GM23338 (cell line): Measurements from ENCODE around the gene GABPA. TPM values are rescaled to one million over a fixed set of nuclear protein-coding genes. Genes with fewer than 3 reads are reported as not detected.

ENCODE experiments used
- ATAC-seq: fragments of 200-7000 bp; cut with Tn5 transposase; 3 replicates; pipeline ENCODE4 v1.9.1; 2020
- DNase-seq: peaks from one replicate; pipeline ENCODE4 v3.0.0-alpha.2; 2015; ENCODE audit warnings: low spot score
- H2AFZ ChIP-seq: fragments of 200-600 bp; sonication (generic); 2 replicates; pipeline ENCODE4 v1.8.0; 2016; ENCODE audit warnings: antibody characterized with exemption, mild to moderate bottlenecking, moderate library complexity
- H3F3A ChIP-seq: fragments of 200-600 bp; sonication (generic); replicated peaks from 2 replicates; pipeline ENCODE4 v1.8.0; 2017; ENCODE audit warnings: antibody characterized with exemption, mixed run types, low read depth
- H3K27ac ChIP-seq: fragments of 200-600 bp; sonication (generic); 2 replicates; pipeline ENCODE4 v1.6.1; 2016; ENCODE audit warnings: low read depth
- H3K27me3 ChIP-seq: fragments of 200-600 bp; sonication (generic); 2 replicates; pipeline ENCODE4 v1.8.0; 2016; ENCODE audit warnings: mild to moderate bottlenecking, mixed run types, moderate library complexity; ENCODE audit not compliant: insufficient read depth
- H3K36me3 ChIP-seq: fragments of 200-600 bp; sonication (generic); 2 replicates; pipeline ENCODE4 v1.8.0; 2016; ENCODE audit warnings: mild to moderate bottlenecking; ENCODE audit not compliant: insufficient read depth
- H3K4me1 ChIP-seq: fragments of 200-600 bp; sonication (generic); 2 replicates; pipeline ENCODE4 v1.8.0; 2016; ENCODE audit warnings: mild to moderate bottlenecking, moderate library complexity; ENCODE audit not compliant: insufficient read depth
- H3K4me2 ChIP-seq: fragments of 200-600 bp; sonication (generic); 2 replicates; pipeline ENCODE4 v1.7.1; 2017; ENCODE audit warnings: mixed run types
- H3K4me3 ChIP-seq: fragments of 200-600 bp; sonication (generic); 2 replicates; pipeline ENCODE4 v1.6.1; 2016; ENCODE audit warnings: mixed run types
- H3K79me2 ChIP-seq: fragments of 200-600 bp; sonication (generic); replicated peaks from 2 replicates; pipeline ENCODE4 v1.8.0; 2017; ENCODE audit warnings: mild to moderate bottlenecking; ENCODE audit not compliant: insufficient read depth
- H3K9me2 ChIP-seq: fragments of 200-600 bp; sonication (generic); 2 replicates; pipeline ENCODE4 v1.8.0; 2017; ENCODE audit not compliant: insufficient read depth
- H4K20me1 ChIP-seq: fragments of 200-600 bp; sonication (generic); replicated peaks from 2 replicates; pipeline ENCODE4 v1.8.0; 2017; ENCODE audit warnings: mild to moderate bottlenecking; ENCODE audit not compliant: insufficient read depth
- H3K27ac Mint-ChIP-seq: 2 replicates; pipeline ENCODE4 v1.8.0; 2020; ENCODE audit warnings: inconsistent platforms, mild to moderate bottlenecking, moderate library complexity, mixed read lengths
- H3K27me3 Mint-ChIP-seq: 3 replicates; pipeline ENCODE4 v1.8.0; 2022; ENCODE audit warnings: low read depth, mild to moderate bottlenecking, moderate library complexity, mixed read lengths, inconsistent platforms; ENCODE audit not compliant: insufficient read depth, poor library complexity
- H3K36me3 Mint-ChIP-seq: 3 replicates; pipeline ENCODE4 v1.8.0; 2021; ENCODE audit warnings: low read depth, mild to moderate bottlenecking, inconsistent platforms, moderate library complexity, mixed read lengths
- H3K4me1 Mint-ChIP-seq: 3 replicates; pipeline ENCODE4 v1.8.0; 2020; ENCODE audit warnings: mild to moderate bottlenecking, inconsistent platforms, mixed read lengths
- H3K4me3 Mint-ChIP-seq: 3 replicates; pipeline ENCODE4 v1.8.0; 2021; ENCODE audit warnings: moderate library complexity, mild to moderate bottlenecking, inconsistent platforms, mixed read lengths
- H3K9me3 Mint-ChIP-seq: 3 replicates; pipeline ENCODE4 v1.8.0; 2020; ENCODE audit warnings: moderate library complexity, mild to moderate bottlenecking, inconsistent platforms, mixed read lengths
- CREB1 ChIP-seq: fragments of 250-450 bp; sonication (Bioruptor Pico); IDR thresholded peaks from 2 replicates; pipeline ENCODE4 v1.5.0; 2020; ENCODE audit warnings: low read depth, mild to moderate bottlenecking, moderate library complexity
- EZH2 ChIP-seq: fragments of 200-600 bp; sonication (generic); IDR thresholded peaks from one replicate; pipeline ENCODE4 v1.8.0; 2017; ENCODE audit warnings: antibody characterized with exemption, mild to moderate bottlenecking, low read depth; ENCODE audit not compliant: unreplicated experiment
- JUNB ChIP-seq: IDR thresholded peaks from one replicate; pipeline ENCODE4 v1.6.1; 2016; ENCODE audit warnings: antibody characterized with exemption; ENCODE audit not compliant: unreplicated experiment
- POLR2AphosphoS5 ChIP-seq: IDR thresholded peaks from 2 replicates; pipeline ENCODE4 v1.6.1; 2016; ENCODE audit warnings: antibody characterized with exemption, low read depth
- ZNF331 ChIP-seq: fragments of 250-450 bp; sonication (Bioruptor Pico); IDR thresholded peaks from 2 replicates; pipeline ENCODE4 v1.5.0; 2020; ENCODE audit warnings: low read depth, mild to moderate bottlenecking, moderate library complexity
- polyA plus RNA-seq: library from polyadenylated mRNA; unstranded; fragments of >200 nt; fragmentation: Nextera tagmentation; extraction: Ambion mirVana; gene quantifications from 2 replicates; pipeline ENCODE4 v1.2.1, GENCODE V29; 2016
- total RNA-seq: library from RNA; depleted of rRNA; stranded (reverse); fragments of >200 nt; shearing (Covaris generic); gene quantifications from 2 replicates; pipeline ENCODE4 v1.2.3, GENCODE V29; 2014
- TF ChIP-seq, protein P1 (sequence below): fragments of 250-450 bp; sonication (Bioruptor Pico); IDR thresholded peaks from 2 replicates; pipeline ENCODE4 v1.5.0; 2020; ENCODE audit warnings: mild to moderate bottlenecking, moderate library complexity

Gene GABPA
- total and polyA plus RNA-seq, 2 experiments from 2014 or later = 8.5 to 28.6 TPM

DNA sequence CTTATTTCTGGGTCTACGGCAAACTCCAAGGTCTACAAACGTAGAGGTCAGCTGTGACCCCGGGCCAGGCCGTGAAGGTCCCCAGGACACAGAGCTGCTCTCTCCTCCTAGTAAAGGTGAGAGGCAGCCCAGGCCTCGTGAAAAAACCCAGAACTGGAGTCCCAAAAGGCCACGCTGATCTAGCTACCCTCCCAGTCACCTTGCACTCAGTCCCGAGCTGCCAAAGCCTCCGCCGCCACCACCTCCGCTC, 193 bp upstream of the GABPA start:
- peak overlapping the region; percentile 98 for H3K4me3 Mint-ChIP-seq
- peak overlapping the region; percentile 100 for H3K27ac Mint-ChIP-seq
- H3K9me2 ChIP-seq = no peaks in the 10 kb centered on the region
- H2AFZ ChIP-seq = no peak overlapping the region; the same call in 1 of the 2 replicates
- TF ChIP-seq POLR2AphosphoS5 = peak; percentile 89
- no peak for TF ChIP-seq ZNF331 (CRISPR knock-in tag)
- TF ChIP-seq, protein P1, sequence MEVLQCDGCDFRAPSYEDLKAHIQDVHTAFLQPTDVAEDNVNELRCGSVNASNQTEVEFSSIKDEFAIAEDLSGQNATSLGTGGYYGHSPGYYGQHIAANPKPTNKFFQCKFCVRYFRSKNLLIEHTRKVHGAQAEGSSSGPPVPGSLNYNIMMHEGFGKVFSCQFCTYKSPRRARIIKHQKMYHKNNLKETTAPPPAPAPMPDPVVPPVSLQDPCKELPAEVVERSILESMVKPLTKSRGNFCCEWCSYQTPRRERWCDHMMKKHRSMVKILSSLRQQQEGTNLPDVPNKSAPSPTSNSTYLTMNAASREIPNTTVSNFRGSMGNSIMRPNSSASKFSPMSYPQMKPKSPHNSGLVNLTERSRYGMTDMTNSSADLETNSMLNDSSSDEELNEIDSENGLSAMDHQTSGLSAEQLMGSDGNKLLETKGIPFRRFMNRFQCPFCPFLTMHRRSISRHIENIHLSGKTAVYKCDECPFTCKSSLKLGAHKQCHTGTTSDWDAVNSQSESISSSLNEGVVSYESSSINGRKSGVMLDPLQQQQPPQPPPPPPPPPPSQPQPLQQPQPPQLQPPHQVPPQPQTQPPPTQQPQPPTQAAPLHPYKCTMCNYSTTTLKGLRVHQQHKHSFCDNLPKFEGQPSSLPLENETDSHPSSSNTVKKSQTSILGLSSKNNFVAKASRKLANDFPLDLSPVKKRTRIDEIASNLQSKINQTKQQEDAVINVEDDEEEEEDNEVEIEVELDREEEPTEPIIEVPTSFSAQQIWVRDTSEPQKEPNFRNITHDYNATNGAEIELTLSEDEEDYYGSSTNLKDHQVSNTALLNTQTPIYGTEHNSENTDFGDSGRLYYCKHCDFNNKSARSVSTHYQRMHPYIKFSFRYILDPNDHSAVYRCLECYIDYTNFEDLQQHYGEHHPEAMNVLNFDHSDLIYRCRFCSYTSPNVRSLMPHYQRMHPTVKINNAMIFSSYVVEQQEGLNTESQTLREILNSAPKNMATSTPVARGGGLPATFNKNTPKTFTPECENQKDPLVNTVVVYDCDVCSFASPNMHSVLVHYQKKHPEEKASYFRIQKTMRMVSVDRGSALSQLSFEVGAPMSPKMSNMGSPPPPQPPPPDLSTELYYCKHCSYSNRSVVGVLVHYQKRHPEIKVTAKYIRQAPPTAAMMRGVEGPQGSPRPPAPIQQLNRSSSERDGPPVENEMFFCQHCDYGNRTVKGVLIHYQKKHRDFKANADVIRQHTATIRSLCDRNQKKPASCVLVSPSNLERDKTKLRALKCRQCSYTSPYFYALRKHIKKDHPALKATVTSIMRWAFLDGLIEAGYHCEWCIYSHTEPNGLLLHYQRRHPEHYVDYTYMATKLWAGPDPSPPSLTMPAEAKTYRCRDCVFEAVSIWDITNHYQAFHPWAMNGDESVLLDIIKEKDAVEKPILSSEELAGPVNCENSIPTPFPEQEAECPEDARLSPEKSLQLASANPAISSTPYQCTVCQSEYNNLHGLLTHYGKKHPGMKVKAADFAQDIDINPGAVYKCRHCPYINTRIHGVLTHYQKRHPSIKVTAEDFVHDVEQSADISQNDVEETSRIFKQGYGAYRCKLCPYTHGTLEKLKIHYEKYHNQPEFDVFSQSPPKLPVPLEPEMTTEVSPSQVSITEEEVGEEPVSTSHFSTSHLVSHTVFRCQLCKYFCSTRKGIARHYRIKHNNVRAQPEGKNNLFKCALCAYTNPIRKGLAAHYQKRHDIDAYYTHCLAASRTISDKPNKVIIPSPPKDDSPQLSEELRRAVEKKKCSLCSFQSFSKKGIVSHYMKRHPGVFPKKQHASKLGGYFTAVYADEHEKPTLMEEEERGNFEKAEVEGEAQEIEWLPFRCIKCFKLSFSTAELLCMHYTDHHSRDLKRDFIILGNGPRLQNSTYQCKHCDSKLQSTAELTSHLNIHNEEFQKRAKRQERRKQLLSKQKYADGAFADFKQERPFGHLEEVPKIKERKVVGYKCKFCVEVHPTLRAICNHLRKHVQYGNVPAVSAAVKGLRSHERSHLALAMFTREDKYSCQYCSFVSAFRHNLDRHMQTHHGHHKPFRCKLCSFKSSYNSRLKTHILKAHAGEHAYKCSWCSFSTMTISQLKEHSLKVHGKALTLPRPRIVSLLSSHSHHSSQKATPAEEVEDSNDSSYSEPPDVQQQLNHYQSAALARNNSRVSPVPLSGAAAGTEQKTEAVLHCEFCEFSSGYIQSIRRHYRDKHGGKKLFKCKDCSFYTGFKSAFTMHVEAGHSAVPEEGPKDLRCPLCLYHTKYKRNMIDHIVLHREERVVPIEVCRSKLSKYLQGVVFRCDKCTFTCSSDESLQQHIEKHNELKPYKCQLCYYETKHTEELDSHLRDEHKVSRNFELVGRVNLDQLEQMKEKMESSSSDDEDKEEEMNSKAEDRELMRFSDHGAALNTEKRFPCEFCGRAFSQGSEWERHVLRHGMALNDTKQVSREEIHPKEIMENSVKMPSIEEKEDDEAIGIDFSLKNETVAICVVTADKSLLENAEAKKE = no peak
- no peak for TF ChIP-seq CREB1 (CRISPR knock-in tag)
- TF ChIP-seq JUNB = no peak
- TF ChIP-seq EZH2 = no peak
- H3K4me2 ChIP-seq = peak overlapping the region; percentile 96
- H3K9me3 Mint-ChIP-seq = no peaks in the 10 kb centered on the region; the same call in 2 of the 3 replicates
- DNase-seq (no peak), ATAC-seq (no peak)
- H4K20me1 ChIP-seq = peaks cover 6% of the 10 kb centered on the region; the same call in 1 of the 2 replicates
- H3K27me3 ChIP-seq = no peaks in the 10 kb centered on the region
- peaks cover 87% of the 10 kb centered on the region for H3K79me2 ChIP-seq
- H3K36me3 ChIP-seq = peaks cover 2% of the 10 kb centered on the region; the same call in 1 of the 2 replicates
- H3K27me3 Mint-ChIP-seq = peaks cover 11% of the 10 kb centered on the region
- peak overlapping the region; percentile 78; the same call in 1 of the 2 replicates for H3K27ac ChIP-seq
- peaks cover 7% of the 10 kb centered on the region; the same call in 2 of the 3 replicates for H3K36me3 Mint-ChIP-seq
- H3F3A ChIP-seq = no peaks in the 10 kb centered on the region
- peak overlapping the region; percentile 97 for H3K4me3 ChIP-seq
- peaks cover 16% of the 10 kb centered on the region for H3K4me1 Mint-ChIP-seq
- peaks cover 10% of the 10 kb centered on the region; the same call in 1 of the 2 replicates for H3K4me1 ChIP-seq
